ENCODE measurements around the gene NEUROG1. TPM values are rescaled to one million over a fixed set of nuclear protein-coding genes. Genes with fewer than 3 reads are reported as not detected.

NEUROG1 gene
- total RNA-seq, 2 donors from 2014 or later: not detected

DNA sequence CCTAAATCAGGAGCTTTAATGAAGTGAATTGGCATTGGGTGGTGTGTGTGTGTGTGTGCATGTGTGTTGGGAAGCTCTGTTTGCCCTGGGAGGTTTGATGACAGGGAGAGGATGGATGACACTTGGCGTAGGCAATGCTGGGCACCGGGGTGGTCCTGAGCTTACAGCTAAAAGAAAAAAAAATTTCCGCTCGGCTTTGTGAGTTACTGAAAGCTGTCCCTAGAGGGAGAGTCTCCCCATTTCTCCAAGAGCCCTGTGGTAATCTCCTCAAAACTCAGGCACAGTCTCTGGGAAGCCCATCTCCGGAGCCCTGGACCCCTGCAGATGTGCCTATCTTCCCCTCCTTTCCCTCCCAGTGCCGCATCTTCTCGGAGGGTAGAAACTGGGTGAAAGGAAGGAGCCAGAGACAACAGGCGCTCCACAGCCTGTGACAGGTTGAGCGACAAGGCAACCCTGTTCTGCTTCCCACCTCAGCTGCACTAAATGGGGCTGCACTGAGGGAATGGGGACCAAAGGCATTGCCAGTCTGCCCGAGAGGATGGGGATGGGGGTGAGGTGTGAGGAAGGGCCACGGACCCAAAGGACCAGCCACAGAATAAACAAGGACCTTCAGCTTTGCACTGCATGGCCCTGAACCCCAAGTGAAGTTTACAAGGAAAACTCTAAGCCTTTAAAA lies 47.8 kb downstream of the NEUROG1 start:
- WGBS: 50% methylated on average over 11 of the region's 11 CpGs
- H3K9me3 ChIP-seq: no peaks in the 10 kb centered on the region
- TF ChIP-seq POLR2A (IDR thresholded peaks at IDR 0.05) (no peak), POLR2AphosphoS5 (IDR thresholded peaks at IDR 0.05) (no peak)
- TF ChIP-seq, protein P1, sequence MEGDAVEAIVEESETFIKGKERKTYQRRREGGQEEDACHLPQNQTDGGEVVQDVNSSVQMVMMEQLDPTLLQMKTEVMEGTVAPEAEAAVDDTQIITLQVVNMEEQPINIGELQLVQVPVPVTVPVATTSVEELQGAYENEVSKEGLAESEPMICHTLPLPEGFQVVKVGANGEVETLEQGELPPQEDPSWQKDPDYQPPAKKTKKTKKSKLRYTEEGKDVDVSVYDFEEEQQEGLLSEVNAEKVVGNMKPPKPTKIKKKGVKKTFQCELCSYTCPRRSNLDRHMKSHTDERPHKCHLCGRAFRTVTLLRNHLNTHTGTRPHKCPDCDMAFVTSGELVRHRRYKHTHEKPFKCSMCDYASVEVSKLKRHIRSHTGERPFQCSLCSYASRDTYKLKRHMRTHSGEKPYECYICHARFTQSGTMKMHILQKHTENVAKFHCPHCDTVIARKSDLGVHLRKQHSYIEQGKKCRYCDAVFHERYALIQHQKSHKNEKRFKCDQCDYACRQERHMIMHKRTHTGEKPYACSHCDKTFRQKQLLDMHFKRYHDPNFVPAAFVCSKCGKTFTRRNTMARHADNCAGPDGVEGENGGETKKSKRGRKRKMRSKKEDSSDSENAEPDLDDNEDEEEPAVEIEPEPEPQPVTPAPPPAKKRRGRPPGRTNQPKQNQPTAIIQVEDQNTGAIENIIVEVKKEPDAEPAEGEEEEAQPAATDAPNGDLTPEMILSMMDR (IDR thresholded peaks at IDR 0.05): no peak
- DNase-seq (ENCODE audit: low spot score): no peak
- intact Hi-C loops (cut with DNase I): no loop called here
- no peaks in the 10 kb centered on the region for H3K4me1 ChIP-seq (replicated peaks)
- H3K27me3 ChIP-seq (replicated peaks; ENCODE audit: insufficient read depth): no peaks in the 10 kb centered on the region
- no peak overlapping the region for H3K4me3 ChIP-seq
- no peak overlapping the region for H3K27ac ChIP-seq
- H3K36me3 ChIP-seq: no peaks in the 10 kb centered on the region

DNA sequence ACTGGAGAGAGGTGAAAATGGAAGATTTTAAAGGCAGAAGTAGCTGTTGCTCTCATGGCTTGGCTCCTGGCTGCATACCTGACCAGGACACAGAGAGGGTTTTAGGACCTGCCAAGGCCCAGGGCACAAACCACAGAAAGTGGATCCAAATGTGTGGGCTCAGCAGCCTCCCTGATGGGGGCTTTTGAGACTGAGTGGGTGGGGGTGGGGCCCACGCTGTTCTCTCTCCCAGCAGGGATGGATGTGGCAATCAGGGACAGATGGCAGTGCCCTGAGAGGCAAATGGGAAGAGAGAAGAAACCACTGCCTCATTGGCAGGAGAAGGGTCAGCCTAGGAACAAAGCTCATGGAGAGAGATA lies 48.7 kb downstream of the NEUROG1 start:
- WGBS: 56% methylated on average over 1 of the region's 1 CpG
- no peaks in the 10 kb centered on the region for H3K36me3 ChIP-seq
- H3K4me3 ChIP-seq: no peak overlapping the region
- H3K27ac ChIP-seq: no peak overlapping the region
- TF ChIP-seq, protein P1 (IDR thresholded peaks at IDR 0.05): no peak
- no peak for TF ChIP-seq POLR2AphosphoS5 (IDR thresholded peaks at IDR 0.05)
- TF ChIP-seq POLR2A (IDR thresholded peaks at IDR 0.05): no peak
- no peaks in the 10 kb centered on the region for H3K27me3 ChIP-seq (replicated peaks; ENCODE audit: insufficient read depth)
- no peak for DNase-seq (ENCODE audit: low spot score)
- no peaks in the 10 kb centered on the region for H3K4me1 ChIP-seq (replicated peaks)
- intact Hi-C loops (cut with DNase I): no loop called here
- no peaks in the 10 kb centered on the region for H3K9me3 ChIP-seq

DNA sequence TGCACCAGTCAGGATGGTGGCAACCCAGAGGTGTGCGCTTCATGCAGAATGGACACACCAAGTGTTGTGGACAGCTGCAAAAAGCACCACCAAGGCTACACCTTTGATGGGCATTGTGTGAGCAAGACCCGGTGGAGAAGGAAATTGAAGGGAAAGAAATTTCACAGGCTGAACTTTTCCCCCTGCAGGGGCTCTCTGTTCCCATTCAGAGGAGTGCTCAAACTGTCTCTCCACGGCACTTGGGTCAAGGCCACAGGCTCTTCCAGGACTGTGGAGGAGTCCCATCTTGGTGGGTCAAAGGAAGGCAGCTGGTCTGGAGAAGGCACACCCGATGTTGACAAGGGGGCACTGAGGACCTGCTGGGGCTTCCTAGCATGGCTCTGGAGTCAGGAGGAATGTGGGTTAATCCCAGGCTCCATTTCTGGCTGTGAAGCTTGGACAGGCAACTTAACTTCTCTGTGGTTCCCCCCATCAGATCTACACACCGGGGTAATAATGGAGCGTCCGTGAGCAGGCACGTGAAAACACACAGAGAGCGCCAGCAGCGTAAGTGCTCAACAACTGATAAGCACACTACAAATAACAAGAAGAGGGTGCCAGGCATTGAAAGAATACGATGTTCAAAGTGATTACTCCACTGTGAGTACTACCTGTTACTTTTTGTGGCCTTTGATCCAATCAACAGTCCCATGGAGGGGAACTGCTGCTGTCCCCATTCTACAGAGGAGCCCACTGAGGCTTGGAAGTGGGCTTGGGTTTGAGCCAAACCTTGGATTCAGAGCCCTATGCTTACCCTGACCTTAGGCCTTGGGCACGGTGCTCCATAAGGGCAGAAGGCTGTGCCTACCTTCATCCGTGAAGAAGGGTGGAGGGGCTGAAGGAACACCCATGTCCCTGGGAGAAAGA lies 49.4 kb downstream of the NEUROG1 start:
- no peak overlapping the region for H3K4me3 ChIP-seq
- TF ChIP-seq, protein P1 (IDR thresholded peaks at IDR 0.05): no peak
- TF ChIP-seq POLR2AphosphoS5 (IDR thresholded peaks at IDR 0.05): no peak
- no peak for TF ChIP-seq POLR2A (IDR thresholded peaks at IDR 0.05)
- H3K27ac ChIP-seq: no peak overlapping the region
- H3K4me1 ChIP-seq (replicated peaks): no peaks in the 10 kb centered on the region
- no peaks in the 10 kb centered on the region for H3K27me3 ChIP-seq (replicated peaks; ENCODE audit: insufficient read depth)
- 81% methylated on average over 13 of the region's 13 CpGs for WGBS
- H3K9me3 ChIP-seq: no peaks in the 10 kb centered on the region
- intact Hi-C loops (cut with DNase I): no loop called here
- no peak for DNase-seq (ENCODE audit: low spot score)
- no peaks in the 10 kb centered on the region for H3K36me3 ChIP-seq

DNA sequence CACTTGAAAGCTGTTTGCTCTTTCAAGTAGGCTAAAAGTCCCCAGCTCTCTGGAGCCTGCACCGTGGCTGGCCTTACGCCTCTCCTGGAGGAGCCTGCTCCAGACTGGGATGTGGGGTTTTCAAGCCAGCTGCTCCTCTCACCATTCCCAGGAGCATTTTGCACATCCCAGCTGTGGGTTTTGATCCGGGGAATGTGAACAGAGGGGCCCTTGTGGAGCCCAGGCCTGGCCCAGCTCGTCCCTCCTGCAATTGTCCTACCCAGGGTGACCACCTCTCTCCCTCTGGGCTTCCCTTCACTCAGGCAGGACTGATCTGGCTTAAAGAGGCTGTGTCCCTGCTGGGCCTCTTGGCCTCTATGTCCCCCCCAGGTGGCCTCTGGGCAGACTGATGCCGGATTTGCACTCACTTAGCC lies 51.1 kb downstream of the NEUROG1 start:
- Histone ChIP-seq H3K27me3 (replicated peaks; ENCODE audit: insufficient read depth) (no peaks in the 10 kb centered on the region), H3K36me3 (no peaks in the 10 kb centered on the region), H3K27ac (no peak overlapping the region), H3K4me3 (no peak overlapping the region), H3K4me1 (replicated peaks) (no peaks in the 10 kb centered on the region), H3K9me3 (no peaks in the 10 kb centered on the region)
- 86% methylated on average over 5 of the region's 5 CpGs for WGBS
- TF ChIP-seq POLR2A (IDR thresholded peaks at IDR 0.05) (no peak), POLR2AphosphoS5 (IDR thresholded peaks at IDR 0.05) (no peak)
- TF ChIP-seq, protein P1 (IDR thresholded peaks at IDR 0.05): no peak
- DNase-seq (ENCODE audit: low spot score): no peak
- intact Hi-C loops (cut with DNase I): no loop called here

Other genes with a start within 250 kb of the NEUROG1 start
- 100 to 1,000 TPM; 189 to 191 TPM for gene MACROH2A1, start 136.7 kb downstream of the NEUROG1 start, total RNA-seq
- gene DCANP1, start 88.6 kb downstream of the NEUROG1 start, total RNA-seq: not detected
- gene TIFAB, start 83.6 kb downstream of the NEUROG1 start, total RNA-seq: not detected
- 1 to 10 TPM; 2.2 to 2.4 TPM for gene CXCL14, start 43.0 kb upstream of the NEUROG1 start, total RNA-seq